HCT116 (cell line): ENCODE data around the gene TDO2. TPM values are rescaled to one million over a fixed set of nuclear protein-coding genes. Genes with fewer than 3 reads are reported as not detected.

Source experiments
- ATAC-seq: fragments of 200-7000 bp; cut with Tn5 transposase; 2 replicates; pipeline ENCODE4 v1.9.1; 2020; ENCODE audit warnings: mild to moderate bottlenecking, moderate library complexity
- BruUV-seq: library from RNA; stranded (reverse); fragments of 400-500 nt; replicated peaks from 2 replicates; lab custom pipeline; 2021; lab: Mats Ljungman, UMichigan
- CTCF ChIA-PET: fragments of 300-600 bp; sonication (Branson Sonifier 250); formaldehyde crosslinking; loops from one replicate; lab custom pipeline; 2021; ENCODE audit warnings: antibody characterized with exemption; lab: Charles Lee
- POLR2A ChIA-PET: fragments of 300-600, 350-600 bp; sonication (Branson Sonifier 250); formaldehyde crosslinking; loops from one replicate; lab custom pipeline; 2021; ENCODE audit warnings: antibody characterized with exemption; lab: Charles Lee
- RAD21 ChIA-PET, 2 experiments: fragments of 300-600 bp; sonication (Branson Sonifier 250); formaldehyde crosslinking; loops; one replicate each; lab custom pipeline; 2023; ENCODE audit warnings: low total read pairs in 2 of 2; ENCODE audit not compliant: uncharacterized antibody in 2 of 2, unreplicated experiment in 2 of 2, low non-redundant PET in 1 of 2; lab: Charles Lee
- DNase-seq: peaks from one replicate; pipeline ENCODE4 v3.0.0-alpha.2; 2010; ENCODE audit warnings: low read depth, low spot score
- H2AFZ ChIP-seq: fragments of 200-600 bp; shearing (Covaris generic), sonication (generic); 2 replicates; pipeline ENCODE4 v1.6.1; 2017; ENCODE audit warnings: low read depth, mixed run types, mixed read lengths, antibody characterized with exemption, low read length; ENCODE audit not compliant: poor library complexity, severe bottlenecking
- H3K27ac ChIP-seq: 2 replicates; pipeline ENCODE4 v1.5.1; 2012; ENCODE audit warnings: low read depth, low read length
- H3K27me3 ChIP-seq: fragments of 200-600 bp; sonication (generic); 2 replicates; pipeline ENCODE4 v1.6.1; 2016; ENCODE audit warnings: mixed run types, low read length, mixed read lengths; ENCODE audit not compliant: insufficient read depth
- H3K36me3 ChIP-seq, 2 experiments: fragments of 200-500 bp in 1 of 2; fragments of 200-600 bp in 1 of 2; sonication (Bioruptor generic) in 1 of 2; sonication (generic) in 1 of 2; 2 replicates each; pipeline versions ENCODE4 v1.5.1 to v1.6.1; 2014 to 2016; ENCODE audit warnings: low read length in 2 of 2, inconsistent platforms in 1 of 2, mixed read lengths in 1 of 2, mixed run types in 1 of 2; ENCODE audit not compliant: insufficient read depth in 2 of 2, control insufficient read depth in 1 of 2
- H3K4me1 ChIP-seq, 2 experiments: fragments of 200-600 bp in 1 of 2; sonication (generic) in 1 of 2; 2 replicates each; pipeline versions ENCODE4 v1.5.1 to v1.6.1; 2012 to 2017; ENCODE audit warnings: low read length in 2 of 2, inconsistent platforms in 1 of 2, mild to moderate bottlenecking in 1 of 2, mixed read lengths in 1 of 2, mixed run types in 1 of 2, moderate library complexity in 1 of 2; ENCODE audit not compliant: insufficient read depth in 2 of 2, control insufficient read depth in 1 of 2
- H3K4me2 ChIP-seq: fragments of 200-600 bp; sonication (generic); 2 replicates; pipeline ENCODE4 v1.6.1; 2017; ENCODE audit warnings: mixed run types, low read length, mixed read lengths
- H3K4me3 ChIP-seq, 2 experiments: fragments of 200-600 bp in 1 of 2; sonication (generic) in 1 of 2; replicated peaks in 1 of 2; 2 replicates each; pipeline ENCODE4 v1.5.1; 2011 to 2016; ENCODE audit warnings: low read length in 2 of 2, control low read depth in 1 of 2, low read depth in 1 of 2, mild to moderate bottlenecking in 1 of 2, mixed read lengths in 1 of 2, mixed run types in 1 of 2
- H3K79me2 ChIP-seq: fragments of 200-600 bp; sonication (generic); 2 replicates; pipeline ENCODE4 v1.6.1; 2017; ENCODE audit warnings: mild to moderate bottlenecking, mixed run types, low read length, moderate library complexity, mixed read lengths; ENCODE audit not compliant: insufficient read depth
- H3K9ac ChIP-seq: fragments of 200-600 bp; sonication (generic); 2 replicates; pipeline ENCODE4 v1.6.1; 2016; ENCODE audit warnings: low read length, mixed read lengths
- H3K9me2 ChIP-seq: fragments of 200-600 bp; sonication (generic), shearing (Covaris generic); 2 replicates; pipeline ENCODE4 v1.6.1; 2017; ENCODE audit warnings: mixed run types, mild to moderate bottlenecking, moderate library complexity; ENCODE audit not compliant: insufficient read depth
- H3K9me3 ChIP-seq, 2 experiments: fragments of 200-500 bp in 1 of 2; fragments of 200-600 bp in 1 of 2; sonication (Bioruptor generic) in 1 of 2; sonication (generic) in 1 of 2; 2 replicates each; pipeline ENCODE4 v1.6.1; 2014 to 2017; ENCODE audit warnings: low read length in 2 of 2, mixed read lengths in 2 of 2, inconsistent platforms in 1 of 2, low read depth in 1 of 2, mild to moderate bottlenecking in 1 of 2, mixed run types in 1 of 2, moderate library complexity in 1 of 2; ENCODE audit not compliant: control insufficient read depth in 1 of 2, insufficient read depth in 1 of 2
- H4K20me1 ChIP-seq: fragments of 200-600 bp; sonication (generic), shearing (Covaris generic); 2 replicates; pipeline ENCODE4 v1.6.1; 2017; ENCODE audit warnings: mixed run types, mild to moderate bottlenecking, moderate library complexity; ENCODE audit not compliant: insufficient read depth
- CBX3 ChIP-seq: IDR thresholded peaks from 2 replicates; pipeline ENCODE4 v1.6.1; 2012; ENCODE audit warnings: low read depth
- CEBPB ChIP-seq: IDR thresholded peaks from 2 replicates; pipeline ENCODE4 v1.6.1; 2012; ENCODE audit warnings: low read depth
- EGR1 ChIP-seq: IDR thresholded peaks from 2 replicates; pipeline ENCODE4 v1.6.1; 2012; ENCODE audit warnings: low read depth
- ELF1 ChIP-seq: IDR thresholded peaks from 2 replicates; pipeline ENCODE4 v1.6.1; 2012; ENCODE audit warnings: low read depth, borderline replicate concordance
- EZH2 ChIP-seq: fragments of 200-600 bp; sonication (generic); IDR thresholded peaks from 2 replicates; pipeline ENCODE4 v1.6.1; 2017; ENCODE audit warnings: antibody characterized with exemption, mixed run types
- EZH2phosphoT487 ChIP-seq: fragments of 200-600 bp; IDR thresholded peaks from 2 replicates; pipeline ENCODE4 v1.6.1; 2018; ENCODE audit warnings: antibody characterized with exemption, borderline replicate concordance
- POLR2A ChIP-seq: IDR thresholded peaks from 2 replicates; pipeline ENCODE4 v1.7.0; 2011; ENCODE audit warnings: borderline replicate concordance; ENCODE audit not compliant: insufficient read depth, insufficient read length; ENCODE audit errors: extremely low read depth
- POLR2AphosphoS5 ChIP-seq: IDR thresholded peaks from 2 replicates; pipeline ENCODE4 v1.6.1; 2011; ENCODE audit warnings: mild to moderate bottlenecking, low read depth, low read length, moderate library complexity
- SRF ChIP-seq: IDR thresholded peaks from 2 replicates; pipeline ENCODE4 v1.6.1; 2012; ENCODE audit warnings: low read depth
- TCF7L2 ChIP-seq: IDR thresholded peaks from 2 replicates; pipeline ENCODE4 v1.7.0; 2011; ENCODE audit warnings: borderline replicate concordance, inconsistent platforms; ENCODE audit not compliant: insufficient read depth, insufficient read length; ENCODE audit errors: extremely low read depth
- YY1 ChIP-seq: IDR thresholded peaks from 2 replicates; pipeline ENCODE4 v1.6.1; 2011; ENCODE audit warnings: low read length, low read depth, moderate library complexity, mild to moderate bottlenecking; ENCODE audit not compliant: insufficient replicate concordance; ENCODE audit errors: extremely low read depth
- ZFX ChIP-seq: fragments of 450-650 bp; IDR thresholded peaks from 2 replicates; pipeline ENCODE4 v1.6.1; 2017
- ZNF274 ChIP-seq: fragments of 200-500 bp; sonication (Bioruptor generic); IDR thresholded peaks from 2 replicates; pipeline ENCODE4 v1.6.1; 2014; ENCODE audit warnings: mild to moderate bottlenecking, low read depth, low read length, inconsistent platforms
- intact Hi-C: fragments of 100-400 bp; cut with micrococcal nuclease; formaldehyde crosslinking; loops from 2 replicates; pipeline ENCODE4 v1.10.0; 2022
- total RNA-seq: library from RNA; stranded (reverse); gene quantifications from one replicate; pipeline ENCODE4 v1.2.1, GENCODE V29; 2021; ENCODE audit not compliant: unreplicated experiment
- TF ChIP-seq, protein P1 (sequence below): IDR thresholded peaks from 2 replicates; pipeline ENCODE4 v1.6.1; 2012
- TF ChIP-seq, protein P2 (sequence below): IDR thresholded peaks from 2 replicates; pipeline ENCODE4 v1.6.1; 2011; ENCODE audit warnings: mild to moderate bottlenecking, low read length, moderate library complexity; ENCODE audit not compliant: insufficient replicate concordance; ENCODE audit errors: extremely low read depth
- TF ChIP-seq, protein P3 (sequence below): IDR thresholded peaks from 2 replicates; pipeline ENCODE4 v1.6.1; 2012
- TF ChIP-seq, protein P4 (sequence below): IDR thresholded peaks from 2 replicates; pipeline ENCODE4 v1.6.1; 2012; ENCODE audit warnings: low read depth
- TF ChIP-seq, protein P5 (sequence below), 3 experiments: fragments of 200-600 bp in 1 of 3; sonication (generic) in 1 of 3; IDR thresholded peaks in 2 of 3; conservative IDR thresholded peaks in 1 of 3; 2 replicates each; pipeline ENCODE4 v1.5.1; 2012 to 2017; ENCODE audit warnings: low read depth in 2 of 3, low read length in 2 of 3, antibody characterized with exemption in 1 of 3, borderline replicate concordance in 1 of 3, control low read depth in 1 of 3, mild to moderate bottlenecking in 1 of 3, mixed read lengths in 1 of 3, mixed run types in 1 of 3, moderate library complexity in 1 of 3; ENCODE audit not compliant: insufficient read depth in 1 of 3

TDO2 gene
- total RNA-seq, 1 experiment from 2014 or later: 0.27 TPM

DNA sequence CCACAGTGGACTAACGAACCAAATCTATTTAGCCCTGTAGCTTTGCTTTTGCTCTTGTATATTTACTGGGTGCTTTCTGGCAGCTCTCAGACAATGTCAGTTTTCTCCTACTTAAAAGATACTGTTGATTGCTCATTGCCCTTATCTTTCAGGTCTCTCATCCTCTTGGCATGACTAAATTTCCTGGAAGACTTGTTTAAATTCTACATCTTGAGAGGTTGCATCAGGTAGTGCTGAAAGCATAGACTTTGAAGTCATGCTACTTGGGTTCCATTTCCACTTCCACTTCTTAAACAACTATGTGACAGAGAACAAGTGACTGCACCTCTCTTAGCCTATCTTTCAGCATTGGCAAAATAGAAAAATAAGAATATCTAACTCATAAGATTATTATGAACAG is 8.4 kb downstream of the TDO2 start:
- ATAC-seq (no peak), DNase-seq (no peak)
- H3K27me3 ChIP-seq: no peaks in the 10 kb centered on the region
- no peak overlapping the region for H2AFZ ChIP-seq
- TF ChIP-seq POLR2A (no peak), ELF1 (no peak), ZNF274 (no peak), SRF (no peak), CEBPB (no peak), YY1 (no peak), EZH2 (no peak), ZFX (no peak), POLR2AphosphoS5 (no peak), EGR1 (no peak), CBX3 (no peak), TCF7L2 (no peak), EZH2phosphoT487 (no peak)
- TF ChIP-seq, protein P1, sequence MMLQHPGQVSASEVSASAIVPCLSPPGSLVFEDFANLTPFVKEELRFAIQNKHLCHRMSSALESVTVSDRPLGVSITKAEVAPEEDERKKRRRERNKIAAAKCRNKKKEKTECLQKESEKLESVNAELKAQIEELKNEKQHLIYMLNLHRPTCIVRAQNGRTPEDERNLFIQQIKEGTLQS: no peak
- TF ChIP-seq, protein P2, sequence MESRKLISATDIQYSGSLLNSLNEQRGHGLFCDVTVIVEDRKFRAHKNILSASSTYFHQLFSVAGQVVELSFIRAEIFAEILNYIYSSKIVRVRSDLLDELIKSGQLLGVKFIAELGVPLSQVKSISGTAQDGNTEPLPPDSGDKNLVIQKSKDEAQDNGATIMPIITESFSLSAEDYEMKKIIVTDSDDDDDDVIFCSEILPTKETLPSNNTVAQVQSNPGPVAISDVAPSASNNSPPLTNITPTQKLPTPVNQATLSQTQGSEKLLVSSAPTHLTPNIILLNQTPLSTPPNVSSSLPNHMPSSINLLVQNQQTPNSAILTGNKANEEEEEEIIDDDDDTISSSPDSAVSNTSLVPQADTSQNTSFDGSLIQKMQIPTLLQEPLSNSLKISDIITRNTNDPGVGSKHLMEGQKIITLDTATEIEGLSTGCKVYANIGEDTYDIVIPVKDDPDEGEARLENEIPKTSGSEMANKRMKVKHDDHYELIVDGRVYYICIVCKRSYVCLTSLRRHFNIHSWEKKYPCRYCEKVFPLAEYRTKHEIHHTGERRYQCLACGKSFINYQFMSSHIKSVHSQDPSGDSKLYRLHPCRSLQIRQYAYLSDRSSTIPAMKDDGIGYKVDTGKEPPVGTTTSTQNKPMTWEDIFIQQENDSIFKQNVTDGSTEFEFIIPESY: no peak
- TF ChIP-seq, protein P3, sequence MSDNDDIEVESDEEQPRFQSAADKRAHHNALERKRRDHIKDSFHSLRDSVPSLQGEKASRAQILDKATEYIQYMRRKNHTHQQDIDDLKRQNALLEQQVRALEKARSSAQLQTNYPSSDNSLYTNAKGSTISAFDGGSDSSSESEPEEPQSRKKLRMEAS: no peak
- TF ChIP-seq, protein P4, sequence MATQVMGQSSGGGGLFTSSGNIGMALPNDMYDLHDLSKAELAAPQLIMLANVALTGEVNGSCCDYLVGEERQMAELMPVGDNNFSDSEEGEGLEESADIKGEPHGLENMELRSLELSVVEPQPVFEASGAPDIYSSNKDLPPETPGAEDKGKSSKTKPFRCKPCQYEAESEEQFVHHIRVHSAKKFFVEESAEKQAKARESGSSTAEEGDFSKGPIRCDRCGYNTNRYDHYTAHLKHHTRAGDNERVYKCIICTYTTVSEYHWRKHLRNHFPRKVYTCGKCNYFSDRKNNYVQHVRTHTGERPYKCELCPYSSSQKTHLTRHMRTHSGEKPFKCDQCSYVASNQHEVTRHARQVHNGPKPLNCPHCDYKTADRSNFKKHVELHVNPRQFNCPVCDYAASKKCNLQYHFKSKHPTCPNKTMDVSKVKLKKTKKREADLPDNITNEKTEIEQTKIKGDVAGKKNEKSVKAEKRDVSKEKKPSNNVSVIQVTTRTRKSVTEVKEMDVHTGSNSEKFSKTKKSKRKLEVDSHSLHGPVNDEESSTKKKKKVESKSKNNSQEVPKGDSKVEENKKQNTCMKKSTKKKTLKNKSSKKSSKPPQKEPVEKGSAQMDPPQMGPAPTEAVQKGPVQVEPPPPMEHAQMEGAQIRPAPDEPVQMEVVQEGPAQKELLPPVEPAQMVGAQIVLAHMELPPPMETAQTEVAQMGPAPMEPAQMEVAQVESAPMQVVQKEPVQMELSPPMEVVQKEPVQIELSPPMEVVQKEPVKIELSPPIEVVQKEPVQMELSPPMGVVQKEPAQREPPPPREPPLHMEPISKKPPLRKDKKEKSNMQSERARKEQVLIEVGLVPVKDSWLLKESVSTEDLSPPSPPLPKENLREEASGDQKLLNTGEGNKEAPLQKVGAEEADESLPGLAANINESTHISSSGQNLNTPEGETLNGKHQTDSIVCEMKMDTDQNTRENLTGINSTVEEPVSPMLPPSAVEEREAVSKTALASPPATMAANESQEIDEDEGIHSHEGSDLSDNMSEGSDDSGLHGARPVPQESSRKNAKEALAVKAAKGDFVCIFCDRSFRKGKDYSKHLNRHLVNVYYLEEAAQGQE: no peak
- TF ChIP-seq, protein P5, sequence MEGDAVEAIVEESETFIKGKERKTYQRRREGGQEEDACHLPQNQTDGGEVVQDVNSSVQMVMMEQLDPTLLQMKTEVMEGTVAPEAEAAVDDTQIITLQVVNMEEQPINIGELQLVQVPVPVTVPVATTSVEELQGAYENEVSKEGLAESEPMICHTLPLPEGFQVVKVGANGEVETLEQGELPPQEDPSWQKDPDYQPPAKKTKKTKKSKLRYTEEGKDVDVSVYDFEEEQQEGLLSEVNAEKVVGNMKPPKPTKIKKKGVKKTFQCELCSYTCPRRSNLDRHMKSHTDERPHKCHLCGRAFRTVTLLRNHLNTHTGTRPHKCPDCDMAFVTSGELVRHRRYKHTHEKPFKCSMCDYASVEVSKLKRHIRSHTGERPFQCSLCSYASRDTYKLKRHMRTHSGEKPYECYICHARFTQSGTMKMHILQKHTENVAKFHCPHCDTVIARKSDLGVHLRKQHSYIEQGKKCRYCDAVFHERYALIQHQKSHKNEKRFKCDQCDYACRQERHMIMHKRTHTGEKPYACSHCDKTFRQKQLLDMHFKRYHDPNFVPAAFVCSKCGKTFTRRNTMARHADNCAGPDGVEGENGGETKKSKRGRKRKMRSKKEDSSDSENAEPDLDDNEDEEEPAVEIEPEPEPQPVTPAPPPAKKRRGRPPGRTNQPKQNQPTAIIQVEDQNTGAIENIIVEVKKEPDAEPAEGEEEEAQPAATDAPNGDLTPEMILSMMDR (IDR thresholded peaks at IDR 0.05 in 2 of 3, conservative IDR thresholded peaks at IDR 0.05 in 1 of 3; ENCODE audit: borderline replicate concordance in 1 of 3, insufficient read depth in 1 of 3, low read depth in 2 of 3, low read length in 2 of 3): no peak
- BruUV-seq: no TSS peak
- no peak overlapping the region for H3K27ac ChIP-seq
- H3K9ac ChIP-seq: no peak overlapping the region
- no peaks in the 10 kb centered on the region for H3K79me2 ChIP-seq
- H3K4me1 ChIP-seq: no peaks in the 10 kb centered on the region
- ChIA-PET RAD21 (no interaction called here), CTCF (no interaction called here), POLR2A (no interaction called here)
- no peak overlapping the region for H3K4me2 ChIP-seq
- H3K9me2 ChIP-seq: no peaks in the 10 kb centered on the region; the same call in 1 of the 2 replicates
- no peaks in the 10 kb centered on the region; the same call in 1 of the 2 replicates for H4K20me1 ChIP-seq
- no peaks in the 10 kb centered on the region for H3K36me3 ChIP-seq
- intact Hi-C loops: no loop called here
- H3K4me3 ChIP-seq: no peak overlapping the region
- H3K9me3 ChIP-seq: no peaks in the 10 kb centered on the region
